Fibroblast of mammary gland (primary cell): ENCODE measurements around the gene PDE8A.
A peak's percentile ranks its signal among the peaks of the same experiment; 100 is the strongest.

ENCODE experiments used
- DNase-seq: peaks from one replicate; pipeline ENCODE4 v3.0.0-alpha.2; 2010; ENCODE audit warnings: low read depth
- H3K4me3 ChIP-seq: 2 replicates; pipeline ENCODE4 v1.5.1; 2011; ENCODE audit warnings: low read depth, mild to moderate bottlenecking, low read length, moderate library complexity; ENCODE audit not compliant: control insufficient read depth
- CTCF ChIP-seq: conservative IDR thresholded peaks from 2 replicates; pipeline ENCODE4 v1.5.1; 2011; ENCODE audit warnings: low read depth, low read length, inconsistent platforms; ENCODE audit not compliant: control insufficient read depth, insufficient read depth

PDE8A gene

GRCh38 chr15:85125056-85125661 is 143.5 kb downstream of the PDE8A start:
- peak; percentile 44 for DNase-seq
- TF ChIP-seq CTCF = no peak
- H3K4me3 ChIP-seq = no peak overlapping the region

GRCh38 chr15:85128621-85129020 is 147.0 kb downstream of the PDE8A start:
- H3K4me3 ChIP-seq = no peak overlapping the region
- TF ChIP-seq CTCF = no peak
- DNase-seq = peak; percentile 27

GRCh38 chr15:85129881-85130280 is 148.2 kb downstream of the PDE8A start:
- H3K4me3 ChIP-seq = no peak overlapping the region
- TF ChIP-seq CTCF = no peak
- no peak for DNase-seq

- no peak for TF ChIP-seq CTCF
- no peak overlapping the region for H3K4me3 ChIP-seq
- no peak for DNase-seq
Observed at GRCh38 chr15:85131915-85132314, 150.3 kb downstream of the PDE8A start.

- no peak overlapping the region for H3K4me3 ChIP-seq
- no peak for TF ChIP-seq CTCF
- DNase-seq = no peak
Observed at GRCh38 chr15:85133709-85134108, 152.1 kb downstream of the PDE8A start.

GRCh38 chr15:85137489-85138168 is 156.0 kb downstream of the PDE8A start:
- no peak overlapping the region for H3K4me3 ChIP-seq
- no peak for DNase-seq
- no peak for TF ChIP-seq CTCF
